Epithelial cell of proximal tubule (primary cell): ENCODE data around the gene PBX1. TPM values are rescaled to one million over a fixed set of nuclear protein-coding genes. Genes with fewer than 3 reads are reported as not detected.
"Not testable (repeated sequence)": the region's sequence is repeated elsewhere in the genome, so short reads cannot be mapped to it uniquely, and the experiment has no call there.

Experiments
- DNase-seq: peaks from one replicate; pipeline ENCODE4 v3.0.0-alpha.2; 2011; ENCODE audit warnings: low read depth
- H3K4me3 ChIP-seq: 2 replicates; pipeline ENCODE4 v1.5.1; 2011; ENCODE audit warnings: low read depth, mild to moderate bottlenecking, low read length
- total RNA-seq: library from RNA; depleted of rRNA; stranded (reverse); fragments of >200 nt; gene quantifications from 2 replicates; pipeline ENCODE4 v1.2.3, GENCODE V29; 2015
- TF ChIP-seq, protein P1 (sequence below): conservative IDR thresholded peaks from 2 replicates; pipeline ENCODE4 v1.5.1; 2012; ENCODE audit warnings: low read depth, mild to moderate bottlenecking, low read length

Gene PBX1
- total RNA-seq, 1 donor from 2014 or later, result 3.0 TPM

GRCh38 chr1:164518692-164519332 lies 40.2 kb upstream of the PBX1 start:
- TF ChIP-seq, protein P1, sequence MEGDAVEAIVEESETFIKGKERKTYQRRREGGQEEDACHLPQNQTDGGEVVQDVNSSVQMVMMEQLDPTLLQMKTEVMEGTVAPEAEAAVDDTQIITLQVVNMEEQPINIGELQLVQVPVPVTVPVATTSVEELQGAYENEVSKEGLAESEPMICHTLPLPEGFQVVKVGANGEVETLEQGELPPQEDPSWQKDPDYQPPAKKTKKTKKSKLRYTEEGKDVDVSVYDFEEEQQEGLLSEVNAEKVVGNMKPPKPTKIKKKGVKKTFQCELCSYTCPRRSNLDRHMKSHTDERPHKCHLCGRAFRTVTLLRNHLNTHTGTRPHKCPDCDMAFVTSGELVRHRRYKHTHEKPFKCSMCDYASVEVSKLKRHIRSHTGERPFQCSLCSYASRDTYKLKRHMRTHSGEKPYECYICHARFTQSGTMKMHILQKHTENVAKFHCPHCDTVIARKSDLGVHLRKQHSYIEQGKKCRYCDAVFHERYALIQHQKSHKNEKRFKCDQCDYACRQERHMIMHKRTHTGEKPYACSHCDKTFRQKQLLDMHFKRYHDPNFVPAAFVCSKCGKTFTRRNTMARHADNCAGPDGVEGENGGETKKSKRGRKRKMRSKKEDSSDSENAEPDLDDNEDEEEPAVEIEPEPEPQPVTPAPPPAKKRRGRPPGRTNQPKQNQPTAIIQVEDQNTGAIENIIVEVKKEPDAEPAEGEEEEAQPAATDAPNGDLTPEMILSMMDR, result no peak
- no peak overlapping the region for H3K4me3 ChIP-seq
- DNase-seq, result no peak

DNA sequence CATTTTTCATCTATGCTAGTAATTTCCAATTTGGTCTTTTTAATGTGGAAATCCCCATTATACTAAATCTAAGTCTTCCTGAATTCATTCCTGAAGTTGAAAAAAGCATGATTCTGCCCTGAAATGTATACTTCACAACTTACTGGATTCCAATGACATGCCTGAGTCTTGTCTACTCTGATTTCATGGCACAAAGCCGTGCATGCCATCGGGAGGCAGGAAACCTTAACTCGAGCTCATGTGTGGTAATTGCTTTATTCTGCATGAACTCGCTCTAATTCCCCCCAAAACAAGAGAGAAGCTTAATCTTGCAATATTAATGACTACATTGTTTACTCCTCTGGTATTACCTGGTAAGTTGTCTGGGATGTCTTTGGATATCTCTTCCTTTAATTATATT lies 39.6 kb upstream of the PBX1 start:
- no peak overlapping the region for H3K4me3 ChIP-seq
- DNase-seq, result no peak
- TF ChIP-seq, protein P1, result no peak

DNA sequence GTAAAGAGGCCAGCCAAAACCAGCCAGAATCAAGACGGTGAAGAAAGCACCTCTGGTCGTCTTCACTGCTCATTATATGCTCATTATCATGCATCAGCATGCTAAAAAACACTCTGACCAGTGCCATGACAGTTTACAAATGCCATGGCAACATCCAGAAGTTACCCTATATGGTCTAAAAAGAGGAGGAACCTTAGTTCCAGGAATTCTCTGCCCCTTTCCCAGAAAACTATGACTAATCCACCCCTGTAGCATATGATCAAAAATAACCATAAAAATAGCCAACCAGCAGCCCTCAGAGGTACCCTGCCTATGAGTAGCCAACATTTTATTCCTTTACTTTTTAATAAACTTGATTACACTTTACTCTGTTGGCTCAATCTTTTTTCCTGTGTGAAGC lies 34.2 kb upstream of the PBX1 start:
- no peak for DNase-seq
- no peak overlapping the region for H3K4me3 ChIP-seq
- TF ChIP-seq, protein P1, result no peak

DNA sequence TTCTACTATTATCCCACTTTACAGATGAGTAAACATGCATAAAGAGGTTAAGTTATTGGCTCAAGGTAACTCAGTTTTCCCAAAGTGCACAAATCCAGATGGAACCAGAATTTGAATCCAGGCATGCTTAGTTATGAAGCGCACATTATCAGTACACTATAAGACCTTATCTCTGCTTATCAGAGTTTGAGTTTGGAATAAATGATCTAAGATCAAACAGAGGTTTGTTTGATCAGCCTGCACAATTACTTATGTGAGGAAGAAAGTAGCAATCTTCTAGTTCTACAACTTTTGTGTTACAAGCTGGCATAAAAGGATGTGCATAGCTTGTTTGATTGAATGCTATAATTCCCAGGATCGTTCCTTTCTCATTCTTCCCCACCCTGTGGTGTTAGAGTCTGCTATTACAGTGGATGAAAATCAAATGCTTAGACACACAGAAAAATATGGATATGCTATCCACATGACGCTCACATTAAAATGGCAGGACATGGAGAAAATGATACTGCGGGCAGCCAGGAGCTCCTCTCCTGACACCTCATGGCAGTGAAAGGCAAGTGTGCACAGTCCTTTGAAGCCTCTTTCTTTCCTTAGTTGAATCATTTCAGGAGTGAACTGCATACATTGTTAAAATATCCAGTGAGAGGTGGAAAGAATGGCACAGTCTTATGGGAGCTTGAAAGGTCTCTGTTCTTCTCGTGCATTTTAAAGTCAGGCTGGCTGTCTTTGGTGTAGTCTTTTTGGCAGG lies 23.9 kb upstream of the PBX1 start:
- no peak overlapping the region for H3K4me3 ChIP-seq
- DNase-seq, result no peak
- TF ChIP-seq, protein P1, result no peak

DNA sequence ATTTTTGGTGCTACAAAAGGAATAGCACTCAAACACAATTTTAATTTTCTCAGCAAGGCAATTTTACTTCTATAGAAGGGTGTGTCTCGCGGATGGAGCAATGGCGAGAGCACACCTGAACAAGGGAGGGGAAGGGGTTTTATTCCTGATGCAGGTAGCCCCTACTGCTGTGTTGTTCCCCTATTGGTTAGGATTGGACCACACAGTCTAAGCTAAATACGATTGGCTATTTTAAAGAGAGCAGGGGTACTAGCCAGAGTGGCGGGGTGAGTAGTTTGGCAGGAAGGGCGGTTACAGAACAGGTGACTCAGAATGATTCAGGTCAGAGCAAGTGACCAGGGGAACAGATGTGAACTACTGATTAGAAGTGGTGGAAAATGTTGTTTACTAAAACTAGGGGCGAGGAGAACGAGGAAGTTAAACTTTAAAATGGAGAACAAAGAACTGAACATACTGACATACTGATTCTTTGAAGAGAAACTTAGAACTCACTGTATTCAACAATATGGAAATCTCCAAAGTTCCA lies 6.5 kb upstream of the PBX1 start:
- not testable (repeated sequence) for H3K4me3 ChIP-seq, DNase-seq

DNA sequence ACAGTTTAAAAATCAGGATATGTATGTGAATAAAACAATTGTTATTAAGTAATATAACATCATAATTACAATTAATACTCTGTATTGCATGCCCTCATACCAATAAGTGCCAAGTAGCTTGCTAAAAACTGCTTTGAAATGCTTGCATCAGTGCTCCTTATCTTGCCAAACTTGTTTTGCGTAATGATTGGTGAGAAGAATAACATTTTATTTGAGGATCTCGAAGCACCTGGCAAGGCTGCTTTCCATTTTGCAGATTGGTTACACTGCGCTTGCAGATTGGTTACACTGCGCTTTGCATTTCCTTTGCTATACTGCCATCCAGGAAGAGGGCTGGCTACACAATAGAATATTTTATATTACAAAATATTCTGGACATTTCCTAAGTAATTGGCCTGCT lies 1.7 kb upstream of the PBX1 start:
- DNase-seq, result no peak
- TF ChIP-seq, protein P1, result no peak
- H3K4me3 ChIP-seq, result no peak overlapping the region

DNA sequence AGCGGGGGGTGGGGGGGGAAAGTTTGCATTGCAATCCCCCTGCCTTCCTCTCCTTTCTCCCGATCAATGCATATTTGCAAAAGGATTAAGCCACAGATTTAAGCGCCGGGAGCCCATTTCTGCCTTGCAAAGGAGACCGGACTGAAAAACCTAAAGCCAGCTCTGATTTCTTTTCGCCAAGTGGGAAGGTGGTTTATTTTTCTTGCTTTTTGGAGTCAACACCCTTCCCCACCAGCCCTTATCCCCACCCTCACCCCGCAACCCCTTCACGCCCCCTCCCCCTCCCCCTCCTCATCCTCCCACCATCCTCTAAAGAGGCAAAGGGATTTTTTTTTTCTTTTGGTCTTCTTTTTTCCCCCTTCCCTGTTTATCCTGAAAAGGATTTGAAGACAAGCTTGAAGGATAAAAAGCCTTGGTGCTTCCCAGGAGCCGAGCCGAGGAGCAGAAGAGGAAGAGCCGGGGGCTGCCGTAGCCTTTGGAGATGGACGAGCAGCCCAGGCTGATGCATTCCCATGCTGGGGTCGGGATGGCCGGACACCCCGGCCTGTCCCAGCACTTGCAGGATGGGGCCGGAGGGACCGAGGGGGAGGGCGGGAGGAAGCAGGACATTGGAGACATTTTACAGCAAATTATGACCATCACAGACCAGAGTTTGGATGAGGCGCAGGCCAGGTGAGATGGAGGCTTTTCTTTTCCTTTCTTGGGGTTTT lies 513 bp downstream of the PBX1 start:
- TF ChIP-seq, protein P1, result no peak
- no peak for DNase-seq
- H3K4me3 ChIP-seq, result peak overlapping the region; percentile 56
